Measurements from ENCODE around the gene SNAI1.

Gene SNAI1

GRCh38 chr20:49945701-49946477 lies 36.9 kb upstream of the SNAI1 start:
- H2AFZ ChIP-seq (ENCODE audit: low read depth, low read length, severe bottlenecking) = no peak overlapping the region
- TF ChIP-seq EZH2phosphoT487 (conservative IDR thresholded peaks at IDR 0.05; ENCODE audit: low read length) (no peak), CTCF (IDR thresholded peaks at IDR 0.05; ENCODE audit: insufficient read depth, low read length, poor library complexity, severe bottlenecking) (no peak)
- H3K9me2 ChIP-seq (replicated peaks; ENCODE audit: insufficient read depth, low read length) = no peaks in the 10 kb centered on the region
- no peak overlapping the region for H3K9ac ChIP-seq (ENCODE audit: low read length)
- no peak overlapping the region for H3K4me2 ChIP-seq (ENCODE audit: low read depth, low read length, poor library complexity, severe bottlenecking)
- no peaks in the 10 kb centered on the region for H4K20me1 ChIP-seq (ENCODE audit: low read depth, low read length)
- no peaks in the 10 kb centered on the region for H3K9me3 ChIP-seq (ENCODE audit: insufficient read depth, low read length)
- no peak overlapping the region for H3K27ac ChIP-seq (ENCODE audit: low read depth, low read length)
- H3K36me3 ChIP-seq (ENCODE audit: low read length) = peaks cover 21% of the 10 kb centered on the region
- no peaks in the 10 kb centered on the region for H3F3A ChIP-seq (ENCODE audit: insufficient read depth)
- H3K27me3 ChIP-seq (ENCODE audit: low read length) = no peaks in the 10 kb centered on the region
- H3K4me3 ChIP-seq (ENCODE audit: insufficient read depth, low read length, poor library complexity, severe bottlenecking) = no peak overlapping the region
- H3K79me2 ChIP-seq (ENCODE audit: insufficient read depth, low read length) = peaks cover 12% of the 10 kb centered on the region; the same call in 1 of the 2 replicates

- peaks cover 21% of the 10 kb centered on the region for H3K36me3 ChIP-seq (ENCODE audit: low read length)
- no peak overlapping the region for H3K4me2 ChIP-seq (ENCODE audit: low read depth, low read length, poor library complexity, severe bottlenecking)
- no peaks in the 10 kb centered on the region for H3K9me2 ChIP-seq (replicated peaks; ENCODE audit: insufficient read depth, low read length)
- H3K9ac ChIP-seq (ENCODE audit: low read length) = no peak overlapping the region
- no peaks in the 10 kb centered on the region for H3F3A ChIP-seq (ENCODE audit: insufficient read depth)
- H3K79me2 ChIP-seq (ENCODE audit: insufficient read depth, low read length) = no peaks in the 10 kb centered on the region
- H3K27ac ChIP-seq (ENCODE audit: low read depth, low read length) = no peak overlapping the region
- H3K9me3 ChIP-seq (ENCODE audit: insufficient read depth, low read length) = no peaks in the 10 kb centered on the region
- H2AFZ ChIP-seq (ENCODE audit: low read depth, low read length, severe bottlenecking) = no peak overlapping the region
- no peak for TF ChIP-seq CTCF (IDR thresholded peaks at IDR 0.05; ENCODE audit: insufficient read depth, low read length, poor library complexity, severe bottlenecking)
- TF ChIP-seq EZH2phosphoT487 (conservative IDR thresholded peaks at IDR 0.05; ENCODE audit: low read length) = no peak
- no peaks in the 10 kb centered on the region for H3K27me3 ChIP-seq (ENCODE audit: low read length)
- H4K20me1 ChIP-seq (ENCODE audit: low read depth, low read length) = no peaks in the 10 kb centered on the region
- H3K4me3 ChIP-seq (ENCODE audit: insufficient read depth, low read length, poor library complexity, severe bottlenecking) = no peak overlapping the region
Observed at GRCh38 chr20:49948178-49948577, 34.6 kb upstream of the SNAI1 start.

- no peak overlapping the region for H3K9ac ChIP-seq (ENCODE audit: low read length)
- no peaks in the 10 kb centered on the region for H3K9me2 ChIP-seq (replicated peaks; ENCODE audit: insufficient read depth, low read length)
- no peak for TF ChIP-seq EZH2phosphoT487 (conservative IDR thresholded peaks at IDR 0.05; ENCODE audit: low read length)
- TF ChIP-seq CTCF (IDR thresholded peaks at IDR 0.05; ENCODE audit: insufficient read depth, low read length, poor library complexity, severe bottlenecking) = no peak
- no peak overlapping the region for H3K4me3 ChIP-seq (ENCODE audit: insufficient read depth, low read length, poor library complexity, severe bottlenecking)
- H3K4me2 ChIP-seq (ENCODE audit: low read depth, low read length, poor library complexity, severe bottlenecking) = no peak overlapping the region
- H3F3A ChIP-seq (ENCODE audit: insufficient read depth) = no peaks in the 10 kb centered on the region
- no peaks in the 10 kb centered on the region for H3K27me3 ChIP-seq (ENCODE audit: low read length)
- H3K9me3 ChIP-seq (ENCODE audit: insufficient read depth, low read length) = no peaks in the 10 kb centered on the region
- H4K20me1 ChIP-seq (ENCODE audit: low read depth, low read length) = no peaks in the 10 kb centered on the region
- no peak overlapping the region for H2AFZ ChIP-seq (ENCODE audit: low read depth, low read length, severe bottlenecking)
- H3K79me2 ChIP-seq (ENCODE audit: insufficient read depth, low read length) = no peaks in the 10 kb centered on the region
- H3K36me3 ChIP-seq (ENCODE audit: low read length) = peaks cover 24% of the 10 kb centered on the region
- no peak overlapping the region for H3K27ac ChIP-seq (ENCODE audit: low read depth, low read length)
Observed at GRCh38 chr20:49948809-49949507, 33.8 kb upstream of the SNAI1 start.
